Heart left ventricle (tissue), 16 donors: ENCODE measurements around the gene AMZ2. TPM values are rescaled to one million over a fixed set of nuclear protein-coding genes. Genes with fewer than 3 reads are reported as not detected.

ENCODE experiments used
- ATAC-seq, 4 donors: fragments of 200-7000 bp; cut with Tn5 transposase; one replicate each; pipeline ENCODE4 v1.9.1; 2020 to 2022; ENCODE audit warnings: moderate library complexity in 4 of 4, mild to moderate bottlenecking in 3 of 4, moderate number of reproducible peaks in 1 of 4
- DNase-seq, 5 donors: peaks; one replicate each; pipeline ENCODE4 v3.0.0-alpha.2; 2020
- H3K27ac ChIP-seq, 12 donors: fragments of 200-600 bp; sonication (generic) in 4 of 12; one replicate each; pipeline versions ENCODE4 v1.5.0 to v1.8.0; 2016 to 2022; ENCODE audit warnings: mild to moderate bottlenecking in 2 of 12
- H3K27me3 ChIP-seq, 9 donors: fragments of 200-600 bp; sonication (generic) in 2 of 9; one replicate each; pipeline versions ENCODE4 v1.5.1 to v1.8.0; 2016 to 2022; ENCODE audit warnings: mild to moderate bottlenecking in 3 of 9
- H3K36me3 ChIP-seq, 9 donors: fragments of 200-600 bp; sonication (generic) in 2 of 9; one replicate each; pipeline versions ENCODE4 v1.5.0 to v1.8.0; 2018 to 2022; ENCODE audit warnings: mild to moderate bottlenecking in 2 of 9
- H3K4me1 ChIP-seq, 12 donors: fragments of 200-600 bp; sonication (generic) in 4 of 12; one replicate each; pipeline versions ENCODE4 v1.5.0 to v1.8.0; 2016 to 2022; ENCODE audit warnings: mild to moderate bottlenecking in 3 of 12
- H3K4me3 ChIP-seq, 12 donors: fragments of 200-600 bp; sonication (generic) in 4 of 12; one replicate each; pipeline versions ENCODE4 v1.5.0 to v1.8.0; 2017 to 2022; ENCODE audit warnings: mild to moderate bottlenecking in 9 of 12, moderate library complexity in 4 of 12
- H3K9me3 ChIP-seq, 12 donors: fragments of 200-600 bp; sonication (generic) in 4 of 12; one replicate each; pipeline versions ENCODE4 v1.5.0 to v1.8.0; 2016 to 2022; ENCODE audit warnings: mild to moderate bottlenecking in 1 of 12
- CTCF ChIP-seq, 12 donors: fragments of 200-600 bp; sonication (generic) in 4 of 12; IDR thresholded peaks; one replicate each; pipeline versions ENCODE4 v1.5.0 to v1.8.0; 2018 to 2022; ENCODE audit warnings: antibody characterized with exemption in 12 of 12, mild to moderate bottlenecking in 5 of 12
- POLR2A ChIP-seq, 2 donors: fragments of 450-650 bp; IDR thresholded peaks; one replicate each; pipeline ENCODE4 v1.6.1; 2017; ENCODE audit warnings: antibody characterized with exemption in 2 of 2, mild to moderate bottlenecking in 2 of 2, moderate library complexity in 2 of 2
- WGBS, 4 donors: extraction: QIAGEN DNeasy Blood & Tissue Kit in 2 of 4; methylation state at CpG; one replicate each; pipeline versions ENCODE4 v1.1.5 to v1.1.7; 2013 to 2018; 5-methylcytosine and 5-hydroxymethylcytosine counted together
- intact Hi-C, 10 donors: fragments of 100-400 bp; cut with DNase I; formaldehyde crosslinking; loops; one replicate each; pipeline versions ENCODE4 v1.11.1 to v1.14.2; 2022
- polyA plus RNA-seq, 2 donors: library from polyadenylated mRNA; stranded (reverse); fragments of 200-250 nt; gene quantifications; one replicate each; pipeline ENCODE4 v1.2.3, GENCODE V29; 2013
- total RNA-seq, 9 donors: library from RNA; depleted of rRNA in 2 of 9; stranded (reverse); fragments of >200 nt in 2 of 9; fragmentation: NEBNext Ultra II Directional in 3 of 9; extraction: Animal tissue kit (Norgen Biotek cat#: 25700) in 3 of 9; gene quantifications; one replicate each; pipeline versions ENCODE4 v1.1.0 to v1.2.4, GENCODE V29; 2016 to 2023
- donor health status: ischemic (EF 13 %, LVEDD 7.1; RV severe dilation, severe dysfunction).
- donor health status: healthy with polysubstance abuse.
- donor health status: DM: no; HTN: yes; CAD: no.
- donor health status: DM: no; HTN: no; CAD: no.
- donor health status: ischemic (EF 25% LVEDD 6.9; RV normal size, moderate dysfunction).
- donor health status: ischemic (EF 25% LVEDD 5.7; RV mildly dilated, moderate dysfunction).
- donor health status: healthy.
- donor health status: DM: yes; HTN: yes; CAD: no.
- donor health status: ischemic (EF 35%, LVEDD 5.7; RV mildly dilated, moderate dysfunction).
- donor health status: nonischemic (EF 11% LVEDD 7.7; RV severe dilation, severe dysfunction).
- donor health status: DM: yes; HTN: yes; CAD: no.
- donor health status: PGD.
- donor health status: ischemic (EF 29% LVEDD 5.4; RV normal size, mild dysfunction).
- donor health status: nonischemic (EF 23%, LVEDD 6.1; RV moderate dilation, normal function).

Gene AMZ2
- total and polyA plus RNA-seq, 11 donors, result 52.9 to 141 (median 89.1) TPM

- H3K27me3 ChIP-seq, result peaks cover 0 to 30% (median 3%) of the 10 kb centered on the region in 9 donors
- peak overlapping the region in 10 of 12 donors; percentile 60 to 91 (median 71) for H3K4me3 ChIP-seq
- H3K4me1 ChIP-seq, result peaks cover 2 to 53% (median 13%) of the 10 kb centered on the region in 12 donors
- intact Hi-C loops, result loop anchor here in 3 of 10 donors (5.0 to 10.0 kb wide), 2 partner anchors 82 to 85 kb away; no protein-coding TSS in a partner anchor
- no peaks in the 10 kb centered on the region for H3K9me3 ChIP-seq
- H3K36me3 ChIP-seq, result no peaks in the 10 kb centered on the region
- no peak for ATAC-seq
- WGBS, 4 donors, result 50 to 57% (median 52%) methylated on average over 9 of the region's 9 CpGs
- H3K27ac ChIP-seq, result peak overlapping the region in 4 of 12 donors; percentile 75 to 98 (median 80)
- DNase-seq, result no peak
- TF ChIP-seq POLR2A (IDR thresholded peaks at IDR 0.05), result no peak
These were observed 44.8 kb downstream of the AMZ2 start for GRCh38 chr17:68292689-68293040.

- Histone ChIP-seq H3K9me3 (no peaks in the 10 kb centered on the region), H3K36me3 (no peaks in the 10 kb centered on the region), H3K4me3 (no peak overlapping the region), H3K27me3 (peaks cover 0 to 30% (median 3%) of the 10 kb centered on the region in 9 donors), H3K4me1 (peaks cover 2 to 53% (median 13%) of the 10 kb centered on the region in 12 donors), H3K27ac (no peak overlapping the region)
- TF ChIP-seq CTCF (IDR thresholded peaks at IDR 0.05) (no peak), POLR2A (IDR thresholded peaks at IDR 0.05) (no peak)
- 94 to 97% (median 96%) methylated on average over 6 of the region's 6 CpGs for WGBS, 4 donors
- ATAC-seq (no peak), DNase-seq (no peak)
- intact Hi-C loops, result loop anchor here in 3 of 10 donors (5.0 to 10.0 kb wide), 2 partner anchors 81 to 84 kb away; no protein-coding TSS in a partner anchor
These were observed 45.8 kb downstream of the AMZ2 start for GRCh38 chr17:68293490-68294195.

GRCh38 chr17:68294196-68294555 is 46.3 kb downstream of the AMZ2 start:
- Histone ChIP-seq H3K9me3 (no peaks in the 10 kb centered on the region), H3K36me3 (no peaks in the 10 kb centered on the region), H3K27ac (no peak overlapping the region), H3K4me1 (peaks cover 2 to 48% (median 13%) of the 10 kb centered on the region in 12 donors), H3K4me3 (no peak overlapping the region), H3K27me3 (peaks cover 0 to 30% (median 3%) of the 10 kb centered on the region in 9 donors)
- TF ChIP-seq CTCF (IDR thresholded peaks at IDR 0.05) (no peak), POLR2A (IDR thresholded peaks at IDR 0.05) (no peak)
- intact Hi-C loops, result loop anchor here in 3 of 10 donors (5.0 to 10.0 kb wide), 2 partner anchors 81 to 83 kb away; no protein-coding TSS in a partner anchor
- 67 to 81% (median 74%) methylated on average over 3 of the region's 3 CpGs for WGBS, 4 donors
- ATAC-seq (no peak), DNase-seq (no peak)

- no peak for ATAC-seq
- TF ChIP-seq CTCF (IDR thresholded peaks at IDR 0.05) (no peak), POLR2A (IDR thresholded peaks at IDR 0.05) (no peak)
- Histone ChIP-seq H3K4me1 (peaks cover 2 to 44% (median 13%) of the 10 kb centered on the region in 12 donors), H3K27ac (no peak overlapping the region), H3K27me3 (peaks cover 0 to 30% (median 3%) of the 10 kb centered on the region in 9 donors), H3K4me3 (no peak overlapping the region), H3K36me3 (no peaks in the 10 kb centered on the region), H3K9me3 (no peaks in the 10 kb centered on the region)
- intact Hi-C loops, result loop anchor here in 4 of 10 donors (5.0 to 10.0 kb wide), 3 partner anchors 68 to 83 kb away; no protein-coding TSS in a partner anchor
- 89 to 93% (median 91%) methylated on average over 4 of the region's 4 CpGs for WGBS, 4 donors
- no peak for DNase-seq
These were observed 46.8 kb downstream of the AMZ2 start for GRCh38 chr17:68294617-68295016.
